GM19099 (cell line): ENCODE results near the gene CCDC116.

Experiments
- POLR2A ChIP-seq: IDR thresholded peaks from 3 replicates; pipeline ENCODE4 v1.6.1; 2011; ENCODE audit warnings: low read depth; ENCODE audit not compliant: insufficient read length; ENCODE audit errors: extremely low read depth

CCDC116 gene

GRCh38 chr22:21641417-21641788, 8.8 kb downstream of the CCDC116 start:
- no peak for TF ChIP-seq POLR2A

DNA sequence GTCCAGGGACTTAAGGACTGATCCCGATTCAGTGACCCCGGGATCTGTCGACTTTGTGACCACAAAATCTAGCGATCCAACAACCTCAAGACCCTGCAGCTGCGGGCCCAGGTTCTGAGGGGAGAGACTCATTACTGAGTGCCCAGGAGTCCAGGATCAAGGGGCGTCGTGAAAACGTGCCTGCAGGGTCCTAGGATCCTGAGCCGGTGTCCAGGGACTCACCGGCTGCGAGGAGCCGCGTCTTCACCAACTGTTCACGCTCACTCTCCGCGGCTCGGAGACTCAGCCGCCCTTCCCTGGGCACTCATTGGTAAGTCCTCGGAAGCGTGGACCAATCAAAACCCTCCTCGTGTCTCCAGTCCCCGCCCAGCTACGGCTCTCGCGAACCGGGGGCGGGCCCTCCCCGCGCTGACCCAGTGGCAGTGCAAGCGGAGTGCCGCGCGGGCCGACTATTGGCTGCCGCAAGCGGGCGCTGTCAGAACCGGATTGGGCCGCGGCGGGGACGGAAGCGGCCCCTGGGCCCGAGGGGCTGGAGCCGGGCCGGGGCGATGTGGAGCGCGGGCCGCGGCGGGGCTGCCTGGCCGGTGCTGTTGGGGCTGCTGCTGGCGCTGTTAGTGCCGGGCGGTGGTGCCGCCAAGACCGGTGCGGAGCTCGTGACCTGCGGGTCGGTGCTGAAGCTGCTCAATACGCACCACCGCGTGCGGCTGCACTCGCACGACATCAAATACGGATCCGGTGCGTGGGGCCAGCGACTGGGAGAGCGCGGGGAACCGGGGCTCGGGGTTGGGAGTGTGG, 9.4 kb downstream of the CCDC116 start, which contains the start of gene SDF2L1:
Gene SDF2L1 (plus strand): TSS at position 514 of the 795 bp plus-strand sequence. CDS start 35 bp downstream, at position 549.
- peak; percentile 91 for TF ChIP-seq POLR2A

- TF ChIP-seq POLR2A, result peak; percentile 38
Measured at GRCh38 chr22:21642584-21643448, 10.3 kb downstream of the CCDC116 start.

GRCh38 chr22:21643533-21644357, 11.2 kb downstream of the CCDC116 start:
- TF ChIP-seq POLR2A, result no peak

DNA sequence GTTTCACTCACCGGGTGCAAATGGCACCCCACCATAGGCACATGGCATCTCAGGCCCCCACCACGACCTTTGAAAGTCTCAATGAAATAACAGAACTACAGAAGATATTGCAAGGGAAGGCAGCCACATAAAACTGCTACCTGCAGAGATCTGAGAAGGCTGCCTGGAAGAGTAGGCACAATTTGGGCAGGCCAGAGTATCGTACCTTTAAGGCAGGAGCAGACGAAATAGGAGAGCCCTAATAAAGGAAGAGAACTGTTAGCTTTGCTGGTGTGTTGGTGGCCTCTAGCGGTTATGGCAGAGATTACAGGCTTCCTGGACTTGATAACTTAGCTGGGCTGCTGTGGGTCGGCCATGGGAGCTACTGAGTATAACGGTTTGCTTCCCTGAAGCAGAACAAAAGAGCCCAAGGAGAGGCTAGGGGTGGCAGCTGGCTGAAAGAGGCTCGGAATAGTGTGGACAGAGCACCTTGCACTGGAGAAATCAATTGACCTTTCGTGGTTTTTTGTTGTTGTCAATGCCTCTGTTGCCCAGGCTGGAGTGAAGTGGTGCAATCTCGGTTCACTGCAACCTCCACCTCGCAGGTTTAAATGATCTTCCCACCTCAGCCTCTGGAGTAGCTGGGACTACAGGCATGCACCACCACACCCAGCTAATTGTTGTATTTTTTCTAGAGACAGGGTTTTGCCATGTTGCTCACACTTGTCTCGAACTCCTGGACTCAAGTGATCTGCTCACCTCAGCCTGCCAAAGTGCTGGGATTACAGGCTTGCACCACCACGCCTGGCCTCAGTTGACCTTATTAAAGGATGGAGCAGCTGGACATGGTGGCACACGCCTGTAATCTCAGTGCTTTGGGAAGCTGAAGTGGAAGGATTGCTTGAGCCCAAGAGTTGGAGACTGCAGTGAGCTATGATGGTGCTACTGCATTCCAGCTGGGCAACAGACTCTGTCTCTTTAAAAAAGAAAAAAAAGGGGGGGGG, 14.3 kb downstream of the CCDC116 start:
- peak; percentile 8 for TF ChIP-seq POLR2A

- no peak for TF ChIP-seq POLR2A
Measured at GRCh38 chr22:21650280-21650679, 17.7 kb downstream of the CCDC116 start.

DNA sequence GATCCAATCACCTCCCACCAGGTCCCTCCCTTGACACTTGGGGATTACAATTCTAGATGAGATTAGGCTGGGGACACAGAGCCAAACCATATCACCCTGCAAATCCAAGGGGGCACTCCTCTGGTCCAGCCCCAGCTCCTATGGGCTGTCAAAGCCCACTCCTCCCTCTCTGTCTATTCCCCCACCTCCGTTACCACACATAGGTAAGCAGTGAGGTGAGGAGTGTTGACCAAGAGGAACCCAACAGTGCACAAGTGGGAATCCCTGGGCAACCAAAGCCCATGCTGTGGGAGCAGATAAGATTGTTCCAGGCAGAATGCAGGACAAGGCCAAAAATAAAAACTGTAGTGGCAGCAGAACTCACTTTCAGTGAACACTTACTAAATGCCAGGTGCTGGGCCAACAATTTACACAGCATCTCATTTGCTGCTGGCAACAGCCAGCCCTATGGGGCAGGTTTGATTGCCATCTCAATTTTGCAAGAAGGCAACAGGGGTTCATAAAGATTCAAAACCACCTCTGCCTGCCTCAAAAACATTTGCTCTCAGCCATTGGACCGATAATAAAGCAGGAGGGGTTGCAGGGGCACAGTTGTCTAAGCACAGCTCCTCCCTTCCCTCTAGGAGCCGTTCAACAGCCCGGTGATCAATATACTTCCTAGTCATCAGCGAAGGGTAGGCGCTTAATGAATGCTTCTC, 18.4 kb downstream of the CCDC116 start:
- no peak for TF ChIP-seq POLR2A

GRCh38 chr22:21651521-21652009, 19.0 kb downstream of the CCDC116 start:
- no peak for TF ChIP-seq POLR2A

DNA sequence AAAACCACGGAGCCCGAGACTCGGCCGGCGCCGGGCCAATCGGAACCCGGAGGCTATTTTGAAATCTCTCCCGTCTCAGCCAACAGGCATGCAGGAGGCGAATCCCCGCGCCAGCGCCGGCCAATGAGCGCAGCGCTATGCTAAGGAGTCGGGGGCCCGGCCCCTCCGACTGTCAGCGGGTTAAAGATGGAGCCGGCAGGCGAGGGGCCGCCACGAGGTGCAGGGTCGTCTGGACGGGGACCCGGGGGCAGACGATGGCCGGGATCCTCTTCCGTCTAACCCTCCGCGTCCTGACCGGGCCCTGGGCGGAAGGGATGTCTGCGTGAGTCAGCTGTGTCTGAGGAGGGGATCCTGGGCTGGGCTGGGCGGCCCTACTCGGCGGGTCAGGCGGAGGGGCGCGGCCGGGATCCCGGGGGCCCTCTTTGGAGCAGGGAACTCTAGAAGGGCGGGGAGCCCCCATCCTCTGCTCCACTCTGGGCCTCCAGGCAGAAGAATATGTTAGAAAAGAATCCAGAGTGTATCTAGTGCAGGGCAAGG, 19.5 kb downstream of the CCDC116 start:
- peak; percentile 69 for TF ChIP-seq POLR2A

DNA sequence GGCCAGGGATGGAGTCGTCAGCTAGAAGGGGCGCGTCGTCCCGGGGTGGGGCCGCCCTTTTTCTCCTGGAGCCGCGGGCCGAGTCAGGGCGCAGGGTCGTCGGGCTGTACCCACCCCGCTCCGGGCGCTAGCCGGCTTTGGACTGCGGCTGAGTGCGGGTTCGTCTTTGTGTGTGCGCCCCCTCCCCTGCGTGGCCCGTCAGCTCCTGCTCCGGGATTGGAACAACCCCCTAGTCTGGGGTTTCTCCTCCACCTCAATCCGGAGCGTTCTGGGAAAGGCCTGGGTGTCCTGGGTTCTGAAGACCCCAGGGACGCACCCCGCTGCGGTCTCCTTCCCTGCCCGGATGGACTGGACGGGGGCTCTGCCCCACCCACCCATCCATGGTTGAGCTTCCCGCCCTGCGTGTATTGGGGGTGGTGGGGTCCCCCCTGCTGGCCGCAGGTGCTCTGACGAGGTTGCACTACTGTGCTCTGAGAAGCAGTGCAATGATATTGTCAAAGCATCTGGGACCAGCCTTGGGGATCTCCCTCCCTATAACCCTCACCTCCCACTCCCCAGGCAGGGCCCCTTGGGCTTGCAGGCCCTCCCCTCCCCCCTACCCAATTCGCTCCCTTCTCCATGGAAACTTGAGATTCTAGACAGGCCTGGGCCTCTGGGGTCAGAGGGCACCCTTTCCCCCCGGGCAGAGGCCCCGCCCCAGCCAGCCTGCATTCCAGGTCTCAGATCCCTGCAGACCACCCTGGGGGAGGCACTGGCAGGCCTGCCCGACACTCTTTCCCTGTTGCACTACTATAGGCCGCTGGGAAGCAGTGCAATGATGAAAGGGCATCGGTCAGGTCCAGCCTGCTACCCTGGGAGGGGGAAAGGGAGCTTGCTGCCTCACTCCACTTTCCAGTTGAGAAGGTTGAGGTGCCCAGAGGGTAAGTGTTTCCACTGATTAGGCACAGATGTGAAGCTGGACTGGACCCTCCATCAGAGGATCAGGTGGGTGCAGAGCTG, 20.3 kb downstream of the CCDC116 start:
- TF ChIP-seq POLR2A, result no peak

- TF ChIP-seq POLR2A, result no peak
Measured at GRCh38 chr22:21657020-21657359, 24.4 kb downstream of the CCDC116 start.
